ENCODE data around the gene TPX2. TPM values are rescaled to one million over a fixed set of nuclear protein-coding genes. Genes with fewer than 3 reads are reported as not detected.
"Not testable (repeated sequence)": the region's sequence is repeated elsewhere in the genome, so short reads cannot be mapped to it uniquely, and the experiment has no call there.

TPX2 gene
- total RNA-seq, 2 donors from 2014 or later = 114 to 132 TPM

DNA sequence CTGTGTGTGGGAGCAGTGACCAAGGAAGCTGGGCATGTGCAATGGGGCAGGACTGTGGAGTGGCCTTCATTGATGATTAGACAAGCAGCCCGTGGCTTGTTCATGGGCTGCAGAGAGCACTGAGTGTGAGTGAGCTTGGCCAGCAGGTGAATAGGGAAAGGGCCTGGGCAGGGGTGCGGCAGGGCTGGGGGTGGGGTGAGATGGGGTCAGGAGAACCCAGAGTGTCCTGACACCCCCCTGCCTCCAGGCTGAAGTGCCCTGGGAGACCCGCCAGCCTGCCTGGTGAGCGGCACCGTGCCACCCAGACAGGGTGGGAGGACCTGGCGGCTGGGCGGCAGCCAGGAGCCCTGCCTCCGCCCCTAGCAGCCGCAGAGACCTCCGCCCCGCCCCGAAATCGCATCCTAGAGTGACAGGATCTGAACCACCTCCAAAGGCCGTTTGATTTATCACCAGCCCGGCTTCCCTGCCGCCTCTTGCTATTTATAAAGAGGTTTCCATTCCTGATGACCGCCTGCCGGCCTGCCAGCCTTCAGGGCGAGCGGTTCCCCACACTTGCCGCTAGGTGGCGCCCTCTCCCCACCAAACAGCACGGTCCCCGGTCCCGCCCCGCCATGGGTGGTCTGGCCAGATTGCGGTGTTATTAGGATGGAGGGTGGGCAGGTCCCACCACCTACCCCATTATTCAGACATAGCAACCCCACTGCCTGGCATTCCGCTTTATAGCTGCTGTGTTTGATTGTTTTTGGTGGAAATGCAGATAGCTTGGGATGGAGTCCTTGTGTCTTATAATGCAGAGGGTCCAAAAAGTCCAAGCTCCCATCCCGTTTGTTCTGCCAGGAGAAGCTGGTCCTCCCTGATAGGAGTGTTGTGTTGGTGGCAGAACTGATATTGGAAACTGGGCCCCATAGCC lies 83.6 kb downstream of the TPX2 start:
- ATAC-seq (replicated peaks in 1 of 2) (peak; percentile 78 to 81), DNase-seq (peak; percentile 72 to 80)
- no peak overlapping the region for H3K27ac Mint-ChIP-seq
- H3K4me1 Mint-ChIP-seq (ENCODE audit: low read depth) = no peaks in the 10 kb centered on the region
- H3K27me3 Mint-ChIP-seq (ENCODE audit: low read depth) = no peaks in the 10 kb centered on the region
- H3K4me3 Mint-ChIP-seq = peak overlapping the region; percentile 9 to 58
- no peaks in the 10 kb centered on the region for H3K36me3 Mint-ChIP-seq (ENCODE audit: insufficient read depth in 2 of 2)
- H3K9me3 Mint-ChIP-seq = no peaks in the 10 kb centered on the region

DNA sequence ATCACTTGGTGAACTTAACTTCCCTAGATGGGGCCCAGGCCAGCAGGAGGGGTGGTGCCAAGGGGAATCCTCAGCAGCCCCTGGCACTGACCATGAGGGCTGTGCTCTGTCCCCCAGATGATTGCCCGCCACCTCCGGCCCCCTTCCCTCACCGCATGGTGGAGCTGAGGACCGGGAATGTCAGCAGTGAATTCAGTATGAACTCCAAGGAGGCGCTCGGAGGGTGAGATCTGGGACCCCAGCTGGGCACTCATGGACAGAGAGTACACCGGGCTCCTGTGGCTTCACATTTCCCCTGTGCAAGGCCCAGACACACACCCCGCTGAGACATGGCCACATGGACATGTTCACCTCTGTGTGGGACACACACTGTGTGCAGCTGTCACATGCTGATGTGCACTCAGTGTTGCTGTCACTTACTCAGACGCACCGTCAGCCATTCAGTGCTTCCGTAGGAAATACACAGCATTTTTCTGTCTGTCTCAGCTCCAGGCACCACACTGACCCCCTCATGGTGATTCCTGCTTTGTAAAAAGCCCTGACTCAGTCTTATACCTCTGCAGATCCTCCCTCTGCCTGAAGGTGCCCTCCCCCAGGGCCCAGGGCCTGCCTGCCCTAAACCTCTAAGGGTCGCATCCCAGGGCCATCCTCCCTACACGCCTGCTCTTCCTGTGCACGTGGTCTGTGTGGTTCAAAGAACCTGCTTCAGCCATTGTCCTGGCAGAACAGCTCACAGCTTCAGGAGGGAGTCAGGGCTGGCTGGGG lies 84.5 kb downstream of the TPX2 start:
- ATAC-seq (replicated peaks in 1 of 2) = no peak
- Mint-ChIP-seq H3K27ac (no peak overlapping the region), H3K36me3 (ENCODE audit: insufficient read depth in 2 of 2) (no peaks in the 10 kb centered on the region)

DNA sequence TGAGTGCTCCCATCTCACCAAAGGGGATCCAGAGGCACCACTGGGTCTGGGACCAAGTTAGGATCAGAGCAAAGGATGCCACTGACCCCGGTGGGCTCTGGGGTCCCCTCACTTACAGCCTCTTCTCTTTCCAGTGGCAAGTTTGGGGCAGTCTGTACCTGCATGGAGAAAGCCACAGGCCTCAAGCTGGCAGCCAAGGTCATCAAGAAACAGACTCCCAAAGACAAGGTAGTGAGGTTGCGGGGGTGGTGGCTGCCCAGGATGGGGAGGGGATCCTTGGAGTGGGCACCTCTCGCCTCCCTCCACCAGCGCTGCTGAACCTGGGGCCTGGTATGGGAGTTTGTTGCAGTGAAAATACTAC lies 85.0 kb downstream of the TPX2 start:
- Mint-ChIP-seq H3K9me3 (no peaks in the 10 kb centered on the region), H3K27ac (no peak overlapping the region), H3K36me3 (ENCODE audit: insufficient read depth in 2 of 2) (no peaks in the 10 kb centered on the region), H3K4me1 (ENCODE audit: low read depth) (no peaks in the 10 kb centered on the region), H3K27me3 (ENCODE audit: low read depth) (no peaks in the 10 kb centered on the region), H3K4me3 (no peak overlapping the region)
- ATAC-seq (replicated peaks in 1 of 2) = no peak
- DNase-seq = no peak

More for the DNA sequence above, 84.5 kb downstream of the TPX2 start:
- no peak for DNase-seq
- H3K4me3 Mint-ChIP-seq = no peak overlapping the region
- no peaks in the 10 kb centered on the region for H3K4me1 Mint-ChIP-seq (ENCODE audit: low read depth)
- H3K27me3 Mint-ChIP-seq (ENCODE audit: low read depth) = no peaks in the 10 kb centered on the region
- H3K9me3 Mint-ChIP-seq = no peaks in the 10 kb centered on the region

DNA sequence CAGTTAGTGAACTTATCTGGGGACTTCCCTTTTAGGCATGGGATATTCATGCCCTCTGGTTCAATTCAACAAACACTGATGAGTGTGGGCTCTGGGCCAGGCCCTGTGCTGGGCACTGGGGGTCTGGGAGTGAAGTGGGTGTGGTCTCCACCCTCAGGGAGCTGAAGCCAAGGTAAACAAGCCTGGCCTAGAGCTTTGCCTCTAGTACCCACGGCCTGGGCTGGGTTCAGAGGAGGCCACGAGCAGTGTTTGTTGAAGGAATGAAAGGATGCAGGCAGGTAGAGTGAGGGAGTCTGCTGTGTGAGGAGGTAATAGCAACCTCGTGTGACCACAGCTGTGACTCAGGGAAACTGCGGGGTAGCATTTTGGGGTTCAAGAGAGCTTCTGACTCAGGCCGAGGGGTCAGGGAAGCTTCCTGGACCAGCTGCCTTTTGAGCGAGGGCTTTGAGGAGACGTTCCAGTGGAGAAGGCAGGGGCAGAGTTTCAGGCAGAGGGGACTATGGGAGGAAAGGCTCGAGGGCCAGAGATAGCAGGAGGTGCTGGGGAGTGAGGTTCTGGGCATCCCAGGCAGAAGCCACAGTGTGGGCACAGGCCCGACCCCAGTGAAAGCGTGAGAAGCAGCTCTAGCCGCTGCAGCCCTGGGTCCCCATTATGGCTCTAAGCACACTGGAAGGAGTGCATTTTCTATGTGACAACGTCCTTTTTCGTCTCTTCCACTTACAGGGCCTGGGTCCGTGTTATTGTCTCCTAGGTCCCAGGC lies 85.6 kb downstream of the TPX2 start:
- H3K4me1 Mint-ChIP-seq (ENCODE audit: low read depth) = no peaks in the 10 kb centered on the region
- DNase-seq = no peak
- H3K36me3 Mint-ChIP-seq (ENCODE audit: insufficient read depth in 2 of 2) = no peaks in the 10 kb centered on the region
- H3K9me3 Mint-ChIP-seq = no peaks in the 10 kb centered on the region
- ATAC-seq (replicated peaks in 1 of 2) = no peak
- no peak overlapping the region for H3K27ac Mint-ChIP-seq
- H3K4me3 Mint-ChIP-seq = no peak overlapping the region
- H3K27me3 Mint-ChIP-seq (ENCODE audit: low read depth) = no peaks in the 10 kb centered on the region

DNA sequence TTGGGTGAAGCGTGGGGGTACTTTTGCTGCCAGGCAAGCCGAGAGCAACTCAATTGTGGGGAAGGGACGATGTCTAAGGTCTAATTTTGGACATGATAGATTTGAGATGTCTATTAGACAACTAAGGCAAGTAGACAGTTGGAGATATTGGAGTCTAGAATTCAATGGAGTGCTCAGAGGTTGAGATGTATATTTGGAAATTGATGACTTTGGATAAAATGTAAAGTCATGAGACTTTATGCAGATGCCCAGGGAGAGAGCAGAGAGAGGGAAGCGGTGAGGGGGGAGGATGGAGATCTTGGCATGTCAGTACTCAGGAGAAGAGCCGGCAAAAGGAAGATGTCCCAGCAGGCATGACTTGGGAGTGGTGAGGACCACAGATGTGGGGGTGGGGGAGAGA lies 87.0 kb downstream of the TPX2 start:
- no peaks in the 10 kb centered on the region for H3K9me3 Mint-ChIP-seq
- no peaks in the 10 kb centered on the region for H3K4me1 Mint-ChIP-seq (ENCODE audit: low read depth)
- no peaks in the 10 kb centered on the region for H3K27me3 Mint-ChIP-seq (ENCODE audit: low read depth)
- ATAC-seq (replicated peaks in 1 of 2) (no peak), DNase-seq (no peak)
- H3K36me3 Mint-ChIP-seq (ENCODE audit: insufficient read depth in 2 of 2) = no peaks in the 10 kb centered on the region
- no peak overlapping the region for H3K27ac Mint-ChIP-seq
- H3K4me3 Mint-ChIP-seq = no peak overlapping the region

DNA sequence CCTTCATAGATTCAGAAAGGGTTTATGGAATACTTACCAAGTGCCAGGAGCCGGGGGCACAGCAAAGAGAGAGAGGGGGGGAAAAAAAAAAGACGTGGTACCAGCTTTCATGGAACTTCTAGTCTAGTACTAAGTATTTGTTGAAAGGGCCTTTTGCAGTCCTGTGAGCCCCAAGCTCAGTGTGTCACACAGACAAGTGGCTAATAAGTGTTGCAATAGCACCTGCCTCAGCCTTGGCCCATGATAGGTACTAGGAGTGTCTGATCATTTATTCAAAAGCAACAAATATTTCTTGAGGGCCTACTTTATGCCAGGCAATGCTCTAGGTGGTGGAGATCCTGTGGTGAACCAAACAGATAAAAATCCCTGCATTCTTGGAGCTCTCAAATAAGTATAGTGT lies 88.0 kb downstream of the TPX2 start:
- Mint-ChIP-seq H3K36me3 (ENCODE audit: insufficient read depth in 2 of 2) (no peaks in the 10 kb centered on the region), H3K4me1 (ENCODE audit: low read depth) (no peaks in the 10 kb centered on the region), H3K27ac (no peak overlapping the region), H3K9me3 (no peaks in the 10 kb centered on the region), H3K27me3 (ENCODE audit: low read depth) (no peaks in the 10 kb centered on the region), H3K4me3 (no peak overlapping the region)
- ATAC-seq (replicated peaks in 1 of 2) (no peak), DNase-seq (no peak)

DNA sequence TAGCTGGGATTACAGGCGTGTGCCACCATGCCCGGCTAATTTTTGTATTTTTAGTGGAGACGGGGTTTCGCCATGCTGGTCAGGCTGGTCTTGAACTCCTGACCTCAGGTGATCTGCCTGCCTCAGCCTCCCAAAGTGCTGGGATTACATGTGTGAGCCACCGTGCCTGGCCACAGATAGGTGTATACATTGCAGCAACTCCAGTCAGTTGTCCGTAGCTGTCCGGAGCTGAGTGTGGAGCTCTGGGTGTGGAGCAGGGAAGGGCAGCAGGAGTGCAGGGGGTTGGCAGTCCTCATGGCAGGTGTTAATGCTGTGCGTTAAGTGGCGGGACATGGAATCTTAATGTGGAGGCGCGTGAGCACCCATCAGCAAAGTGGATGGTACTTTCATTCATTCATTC lies 88.9 kb downstream of the TPX2 start:
- not testable (repeated sequence) for H3K36me3 Mint-ChIP-seq (ENCODE audit: insufficient read depth in 2 of 2); DNase-seq; H3K27me3 Mint-ChIP-seq (ENCODE audit: low read depth); H3K27ac Mint-ChIP-seq; ATAC-seq (replicated peaks in 1 of 2); H3K4me1 Mint-ChIP-seq (ENCODE audit: low read depth); H3K4me3 Mint-ChIP-seq; H3K9me3 Mint-ChIP-seq

DNA sequence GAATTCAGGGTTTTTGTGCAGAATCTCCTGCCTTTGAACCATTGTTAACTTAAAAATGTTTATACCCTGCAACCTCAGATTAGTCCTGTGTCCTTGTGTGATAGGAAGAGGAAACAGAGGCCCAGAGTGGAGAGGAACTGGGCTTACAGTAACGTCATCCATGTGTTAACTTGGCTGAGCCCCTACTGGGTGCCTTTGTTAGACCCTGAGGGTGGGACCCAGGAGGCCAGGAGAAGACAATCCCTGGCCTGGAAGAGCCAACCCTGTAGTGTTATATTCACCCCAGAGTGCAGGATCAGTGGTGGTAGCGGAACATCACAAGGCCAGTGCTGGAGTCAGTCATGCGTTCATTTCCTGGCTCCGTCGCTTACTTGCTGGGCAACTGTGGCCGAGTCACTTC lies 90.6 kb downstream of the TPX2 start:
- no peaks in the 10 kb centered on the region for H3K4me1 Mint-ChIP-seq (ENCODE audit: low read depth)
- no peaks in the 10 kb centered on the region for H3K36me3 Mint-ChIP-seq (ENCODE audit: insufficient read depth in 2 of 2)
- no peak overlapping the region for H3K4me3 Mint-ChIP-seq
- ATAC-seq (replicated peaks in 1 of 2) = no peak
- no peaks in the 10 kb centered on the region for H3K27me3 Mint-ChIP-seq (ENCODE audit: low read depth)
- no peak for DNase-seq
- H3K27ac Mint-ChIP-seq = no peak overlapping the region
- H3K9me3 Mint-ChIP-seq = no peaks in the 10 kb centered on the region

DNA sequence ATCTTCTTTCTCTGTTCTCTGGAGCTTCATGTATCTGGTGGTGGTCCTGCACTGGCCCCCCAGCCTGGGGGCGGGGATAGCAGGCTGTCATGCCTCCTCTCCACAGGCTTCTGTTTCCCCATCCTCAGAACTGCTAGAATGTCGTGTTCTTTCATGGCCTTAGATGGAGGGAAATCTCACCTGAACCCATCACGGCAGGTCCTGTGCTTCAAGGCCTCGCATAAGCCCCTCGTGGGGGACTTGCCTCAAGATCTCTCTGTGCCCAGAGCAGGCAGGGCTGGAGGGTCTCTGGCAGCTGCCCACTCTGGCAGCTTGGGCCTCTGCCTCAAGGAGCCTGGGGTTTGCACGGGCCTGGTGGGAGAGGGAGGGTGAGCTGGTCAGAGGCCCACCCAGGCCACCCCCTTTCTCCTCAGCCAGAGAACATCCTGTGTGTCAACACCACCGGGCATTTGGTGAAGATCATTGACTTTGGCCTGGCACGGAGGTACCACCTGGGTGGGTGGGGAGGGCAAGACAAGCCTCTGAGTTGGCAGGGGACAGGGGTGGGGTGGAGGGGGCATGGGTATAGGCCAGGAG lies 91.4 kb downstream of the TPX2 start:
- no peaks in the 10 kb centered on the region for H3K9me3 Mint-ChIP-seq
- ATAC-seq (replicated peaks in 1 of 2) = no peak
- no peak for DNase-seq
- H3K4me3 Mint-ChIP-seq = no peak overlapping the region
- H3K36me3 Mint-ChIP-seq (ENCODE audit: insufficient read depth in 2 of 2) = no peaks in the 10 kb centered on the region
- H3K4me1 Mint-ChIP-seq (ENCODE audit: low read depth) = no peaks in the 10 kb centered on the region
- no peaks in the 10 kb centered on the region for H3K27me3 Mint-ChIP-seq (ENCODE audit: low read depth)
- no peak overlapping the region for H3K27ac Mint-ChIP-seq

DNA sequence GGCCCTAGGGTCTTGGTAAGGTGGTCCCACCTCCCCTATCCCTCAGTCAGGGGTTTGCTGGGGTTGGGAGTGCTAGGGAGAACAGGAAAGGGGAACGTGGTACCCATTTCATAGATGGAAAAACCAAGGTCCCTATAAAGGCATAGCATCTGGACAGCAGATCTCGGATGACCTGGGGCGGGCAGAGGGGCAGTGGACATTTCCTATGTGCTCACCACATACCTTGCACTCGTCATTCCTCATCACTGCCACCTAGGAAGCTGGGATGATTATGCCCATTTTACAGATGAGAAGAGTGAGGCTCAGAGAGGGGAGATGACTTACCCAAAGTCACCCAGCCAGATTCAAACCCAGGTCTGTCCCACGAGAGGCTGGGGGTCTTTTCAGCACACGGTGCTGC lies 92.1 kb downstream of the TPX2 start:
- H3K36me3 Mint-ChIP-seq (ENCODE audit: insufficient read depth in 2 of 2) = no peaks in the 10 kb centered on the region
- H3K27me3 Mint-ChIP-seq (ENCODE audit: low read depth) = no peaks in the 10 kb centered on the region
- ATAC-seq (replicated peaks in 1 of 2) (no peak), DNase-seq (no peak)
- no peak overlapping the region for H3K4me3 Mint-ChIP-seq
- peaks cover 4% of the 10 kb centered on the region for H3K4me1 Mint-ChIP-seq (ENCODE audit: low read depth)
- no peaks in the 10 kb centered on the region for H3K9me3 Mint-ChIP-seq
- no peak overlapping the region for H3K27ac Mint-ChIP-seq

DNA sequence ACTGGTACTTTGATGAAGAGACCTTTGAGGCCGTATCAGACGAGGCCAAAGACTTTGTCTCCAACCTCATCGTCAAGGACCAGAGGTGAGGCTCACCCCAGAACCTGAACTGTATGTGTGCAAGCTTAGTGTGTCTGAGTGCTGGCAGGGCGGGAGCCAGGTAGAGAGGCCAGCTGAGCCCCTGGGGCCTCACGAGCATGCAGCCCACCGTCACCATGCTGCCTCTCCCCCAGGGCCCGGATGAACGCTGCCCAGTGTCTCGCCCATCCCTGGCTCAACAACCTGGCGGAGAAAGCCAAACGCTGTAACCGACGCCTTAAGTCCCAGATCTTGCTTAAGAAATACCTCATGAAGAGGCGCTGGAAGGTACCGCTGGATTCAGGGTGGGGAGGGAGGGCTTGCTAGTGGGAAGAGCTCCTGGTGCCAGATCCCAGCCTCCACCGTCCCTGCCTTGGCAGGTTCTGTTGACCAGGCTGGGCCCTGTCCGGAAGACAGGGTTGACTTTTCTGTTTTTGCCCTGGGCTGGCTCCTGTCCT lies 92.7 kb downstream of the TPX2 start:
- Mint-ChIP-seq H3K9me3 (no peaks in the 10 kb centered on the region), H3K4me3 (no peak overlapping the region), H3K27me3 (ENCODE audit: low read depth) (no peaks in the 10 kb centered on the region), H3K4me1 (ENCODE audit: low read depth) (peaks cover 7% of the 10 kb centered on the region), H3K27ac (no peak overlapping the region), H3K36me3 (ENCODE audit: insufficient read depth in 2 of 2) (no peaks in the 10 kb centered on the region)
- no peak for DNase-seq
- ATAC-seq (replicated peaks in 1 of 2) = no peak

DNA sequence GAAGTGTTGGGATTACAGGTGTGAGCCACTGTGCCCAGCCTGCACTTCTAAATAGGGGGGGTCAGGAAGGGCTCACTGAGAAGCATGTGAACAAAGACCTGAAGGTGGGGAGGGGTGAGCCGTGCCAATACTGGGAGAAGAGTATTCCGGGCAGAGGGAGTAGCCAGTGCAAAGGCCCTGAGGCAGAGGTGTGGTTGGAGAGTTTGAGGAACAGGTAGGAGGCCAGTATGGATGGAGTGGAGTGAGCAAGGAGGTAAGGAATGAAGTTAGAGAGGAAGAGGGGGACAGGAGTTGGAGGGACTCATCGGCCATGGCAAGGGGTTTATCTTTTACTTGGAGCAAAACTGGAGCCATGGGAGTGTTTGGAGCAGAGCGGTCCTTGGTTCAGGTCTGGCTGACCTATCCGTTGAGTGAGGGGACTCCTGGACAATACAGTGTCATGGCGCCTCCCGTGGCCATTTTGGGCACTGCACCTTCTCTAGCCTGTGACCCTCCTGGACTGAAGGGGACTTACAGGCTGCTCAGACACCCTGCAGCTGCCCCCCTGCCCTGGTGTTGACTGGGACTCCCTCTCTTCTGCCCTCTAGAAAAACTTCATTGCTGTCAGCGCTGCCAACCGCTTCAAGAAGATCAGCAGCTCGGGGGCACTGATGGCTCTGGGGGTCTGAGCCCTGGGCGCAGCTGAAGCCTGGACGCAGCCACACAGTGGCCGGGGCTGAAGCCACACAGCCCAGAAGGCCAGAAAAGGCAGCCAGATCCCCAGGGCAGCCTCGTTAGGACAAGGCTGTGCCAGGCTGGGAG lies 94.2 kb downstream of the TPX2 start:
- DNase-seq = peak; percentile 71 to 74
- Mint-ChIP-seq H3K27ac (no peak overlapping the region), H3K27me3 (ENCODE audit: low read depth) (no peaks in the 10 kb centered on the region), H3K36me3 (ENCODE audit: insufficient read depth in 2 of 2) (no peaks in the 10 kb centered on the region), H3K9me3 (no peaks in the 10 kb centered on the region), H3K4me3 (no peak overlapping the region), H3K4me1 (ENCODE audit: low read depth) (peaks cover 7% of the 10 kb centered on the region)
- ATAC-seq (replicated peaks in 1 of 2) = peak; percentile 34 to 56

All from activated T-cell treated with anti-CD3 and anti-CD28 coated beads, Interleukin-2, amount 50 U/mL, for 72 hours (primary cell).